HuH-7.5 (cell line): ENCODE results near the gene POU3F1.
A peak's percentile ranks its signal among the peaks of the same experiment; 100 is the strongest.

Experiments
- DNase-seq: peaks from one replicate; pipeline ENCODE4 v3.0.0; 2011; ENCODE audit warnings: low spot score

POU3F1 gene

DNA sequence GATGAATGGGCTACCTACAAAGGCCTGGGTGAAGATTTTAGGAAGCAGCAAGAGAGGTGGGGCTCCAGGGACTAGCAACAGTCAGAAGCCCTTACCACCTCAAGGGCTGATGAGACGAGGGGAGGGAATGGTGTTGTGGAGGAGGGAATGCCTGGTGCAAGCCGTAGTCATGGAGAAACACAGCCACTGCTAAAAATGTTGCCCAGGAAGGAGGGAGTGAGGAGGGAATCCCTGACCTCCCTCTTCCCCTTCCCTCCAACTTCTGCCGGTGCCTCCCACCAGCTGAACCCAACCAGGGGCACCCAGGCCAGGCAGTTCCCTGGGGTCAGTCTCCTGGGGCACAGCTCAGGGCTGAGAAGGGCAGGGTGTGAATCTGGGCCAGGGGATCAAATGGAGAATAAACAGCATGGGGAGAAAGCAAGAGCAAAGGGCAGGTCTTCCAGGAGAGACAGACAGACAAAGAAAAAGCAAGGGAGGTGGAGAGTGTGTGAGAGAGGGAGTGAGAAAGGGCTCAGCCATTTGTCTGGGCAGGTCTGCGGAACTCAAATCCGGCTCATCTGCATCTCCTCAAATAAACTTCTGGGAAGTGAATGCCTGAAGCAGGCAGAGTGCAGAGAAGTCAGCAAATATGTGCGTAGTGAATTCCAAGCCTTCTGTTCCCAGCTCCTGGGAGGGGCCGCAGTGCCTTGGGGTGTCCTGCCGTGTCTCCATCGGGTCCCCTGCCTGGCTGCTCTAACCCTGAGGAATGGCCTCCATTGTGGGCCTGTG lies 27.1 kb upstream of the POU3F1 start:
- no peak for DNase-seq

GRCh38 chr1:38072858-38073257 lies 26.3 kb upstream of the POU3F1 start:
- DNase-seq = no peak

- DNase-seq = peak; percentile 28
Measured at GRCh38 chr1:38071312-38072256, 25.0 kb upstream of the POU3F1 start.

GRCh38 chr1:38068980-38069340 lies 22.4 kb upstream of the POU3F1 start:
- no peak for DNase-seq

DNA sequence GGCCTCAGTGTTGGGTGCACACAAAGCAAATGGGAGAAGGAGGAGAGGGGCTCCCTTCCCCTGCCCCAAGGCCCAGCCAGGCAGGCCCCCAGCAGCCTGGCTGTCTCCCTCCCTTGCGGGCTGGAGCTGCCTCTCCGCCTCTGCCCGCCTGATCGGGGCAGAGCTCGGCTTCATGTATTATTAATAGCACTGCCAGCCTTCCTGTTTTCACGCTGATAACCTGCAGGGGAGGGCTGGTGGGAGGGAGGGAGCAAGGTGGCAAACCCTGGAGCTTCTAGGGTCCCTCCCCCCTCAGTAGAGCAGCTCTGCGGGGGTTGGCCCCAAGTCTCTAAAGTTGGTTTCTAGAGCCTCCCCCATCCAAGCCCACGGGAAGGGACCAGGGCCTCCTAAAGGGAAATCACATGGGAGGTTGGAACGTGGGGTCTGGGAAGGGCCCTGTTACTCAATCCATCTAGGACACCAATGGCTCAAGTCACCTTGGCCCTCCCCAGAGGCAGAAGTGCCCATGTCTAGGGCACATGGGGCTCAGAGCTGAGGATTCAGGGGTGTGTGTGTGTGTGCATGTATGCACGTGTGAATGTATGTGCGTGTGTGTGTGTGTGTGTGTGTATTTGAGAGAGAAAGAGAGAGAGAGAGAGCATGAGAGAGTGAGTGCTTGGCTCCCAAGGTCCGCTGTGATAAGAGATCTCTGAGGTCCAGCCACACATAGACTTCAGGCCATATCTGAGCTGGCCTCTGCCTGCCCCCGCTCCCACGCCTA lies 21.8 kb upstream of the POU3F1 start:
- no peak for DNase-seq

DNA sequence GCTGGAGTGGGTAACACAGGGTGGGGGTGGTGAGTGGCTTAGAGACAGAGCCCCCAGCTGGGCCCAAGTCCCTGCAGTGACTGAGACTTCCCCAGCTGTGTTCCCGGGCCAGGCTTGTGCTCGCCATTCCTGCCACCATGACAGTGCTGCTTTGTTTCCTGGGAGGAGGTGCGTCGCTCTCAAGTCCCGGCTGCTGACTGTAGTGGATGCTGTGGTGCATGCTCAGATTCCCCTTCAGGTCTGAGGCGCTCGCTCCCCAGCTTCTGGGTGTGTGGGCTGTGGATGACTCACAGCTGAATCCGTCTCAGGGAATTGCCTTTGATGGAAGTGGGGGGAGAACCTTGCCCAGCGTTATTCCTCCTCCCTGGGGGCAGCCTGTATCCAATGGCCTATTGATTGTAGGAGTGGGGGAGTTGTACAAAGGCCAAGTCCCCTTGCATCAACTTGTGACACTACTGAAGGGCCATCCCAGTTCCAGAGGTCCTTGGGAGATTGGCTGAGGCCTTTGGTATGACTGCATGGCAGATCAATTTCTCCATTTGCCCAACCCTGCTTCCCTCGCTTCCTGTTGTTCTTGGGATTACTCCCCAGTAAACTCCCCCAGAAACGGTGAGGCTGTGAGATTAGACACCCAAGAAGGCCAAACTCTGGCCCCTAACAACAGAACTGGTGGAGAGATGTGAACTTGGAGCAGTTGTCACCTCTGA lies 17.8 kb upstream of the POU3F1 start:
- DNase-seq = no peak

DNA sequence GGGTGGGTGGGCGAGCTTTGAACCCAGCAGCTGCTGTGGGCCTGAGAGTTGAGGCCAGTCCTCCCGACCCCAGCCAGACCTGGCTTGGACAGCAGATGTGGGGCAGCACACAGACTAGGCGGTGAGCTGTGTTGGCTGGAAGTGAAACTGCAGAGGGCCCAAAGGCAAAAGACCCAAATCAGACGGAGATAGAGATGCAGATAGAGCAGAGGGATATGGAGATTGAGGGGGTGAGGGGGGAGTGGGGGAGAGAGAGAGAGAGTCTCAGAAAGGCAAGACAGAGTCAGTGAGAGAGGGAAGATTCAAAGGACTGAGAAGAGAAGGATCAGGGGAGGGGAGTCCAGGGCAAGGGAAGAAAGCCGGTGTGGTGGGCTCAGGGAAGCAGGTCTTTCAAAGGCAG lies 17.0 kb upstream of the POU3F1 start:
- DNase-seq = no peak

- no peak for DNase-seq
Measured at GRCh38 chr1:38062361-38063288, 16.0 kb upstream of the POU3F1 start.

DNA sequence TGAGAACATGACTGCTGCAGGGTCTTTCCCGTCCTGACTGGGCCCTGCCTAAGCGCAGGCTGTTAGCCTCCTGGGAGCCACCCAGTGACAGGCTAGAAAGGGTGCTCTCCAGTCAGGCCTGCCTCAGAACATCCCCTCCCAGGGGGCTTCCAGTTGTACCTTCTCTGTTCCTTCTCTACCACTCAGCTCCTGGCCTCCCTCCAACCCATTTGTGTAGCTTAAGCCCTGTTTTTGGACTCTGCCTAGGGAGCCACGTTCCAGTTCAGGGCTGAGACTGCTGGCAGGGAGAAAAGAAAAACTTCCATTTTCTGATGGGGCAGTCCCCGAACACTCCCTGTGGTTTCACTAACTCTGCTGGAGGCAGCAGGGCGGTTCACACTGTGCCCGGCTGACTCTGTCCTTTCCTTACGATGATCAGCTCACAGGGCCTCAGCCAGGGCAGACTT lies 15.3 kb upstream of the POU3F1 start:
- no peak for DNase-seq

- DNase-seq = no peak
Measured at GRCh38 chr1:38061290-38061689, 14.7 kb upstream of the POU3F1 start.

DNA sequence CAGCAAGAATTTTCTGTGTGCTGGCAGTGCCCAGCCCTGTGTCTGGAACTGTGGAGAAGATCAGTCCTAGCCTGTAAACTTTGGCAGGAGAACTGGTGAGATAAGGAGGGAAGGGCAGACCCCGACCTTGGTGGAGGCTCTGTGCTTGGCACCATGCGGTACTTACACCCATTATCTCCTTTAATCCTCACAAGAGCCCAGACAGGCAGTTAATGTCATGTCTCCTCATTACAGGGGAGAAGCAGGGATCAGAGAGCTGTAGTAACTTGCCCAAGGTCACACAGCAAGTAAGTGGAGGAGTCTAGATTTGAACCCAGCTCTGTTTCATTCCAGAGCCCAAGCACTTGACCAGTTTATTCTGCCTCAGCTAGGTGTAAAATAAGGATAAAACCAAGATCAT lies 13.9 kb upstream of the POU3F1 start:
- no peak for DNase-seq

DNA sequence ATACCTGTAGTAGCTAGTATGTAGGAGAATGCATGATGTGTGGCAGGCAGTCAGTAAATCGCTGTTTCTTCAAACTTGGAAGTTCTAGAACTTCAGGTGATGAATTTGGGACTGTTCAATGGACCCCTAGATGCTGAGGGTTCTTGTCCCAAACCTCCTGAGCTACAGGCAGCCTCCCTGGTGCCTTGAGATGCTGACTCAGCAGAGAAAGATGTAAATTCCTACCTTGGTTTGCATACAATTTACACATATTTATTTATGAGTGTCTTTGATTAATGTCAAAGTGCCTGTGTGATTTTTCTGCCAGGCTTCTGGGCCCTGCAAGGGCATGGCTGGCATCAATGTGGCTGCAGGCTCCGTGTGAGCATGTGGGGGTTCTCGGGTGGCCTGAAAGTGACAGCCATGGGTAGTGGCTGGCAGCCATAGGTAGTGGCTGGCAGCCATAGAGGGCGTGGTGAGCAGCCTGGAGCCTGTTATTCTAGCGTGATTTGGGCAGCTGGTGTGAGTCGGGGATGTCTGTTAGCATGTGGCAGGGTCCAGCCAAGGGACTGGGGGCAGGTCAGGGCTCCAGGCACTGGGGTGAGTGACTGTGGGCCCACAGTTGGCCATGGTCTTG lies 13.2 kb upstream of the POU3F1 start:
- no peak for DNase-seq

DNA sequence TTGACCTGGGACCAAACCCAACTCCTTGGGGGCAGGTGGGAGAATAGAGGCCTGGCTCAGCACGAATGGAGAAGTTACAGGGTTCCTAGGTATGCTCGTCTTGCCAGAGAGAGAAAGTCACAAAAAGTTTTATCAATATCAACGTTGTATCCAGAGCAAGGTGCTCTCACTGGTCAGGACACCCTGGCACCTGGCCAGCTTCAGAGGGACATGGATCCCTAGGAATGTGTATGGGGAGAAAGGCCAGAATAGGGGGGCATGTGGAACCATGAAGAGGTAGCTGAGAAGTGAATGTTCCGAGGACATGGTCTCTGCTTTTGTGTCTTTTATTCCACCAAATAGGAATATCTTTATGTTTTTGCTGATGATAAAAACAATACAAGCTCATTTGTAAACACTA lies 9.4 kb upstream of the POU3F1 start:
- DNase-seq = no peak

DNA sequence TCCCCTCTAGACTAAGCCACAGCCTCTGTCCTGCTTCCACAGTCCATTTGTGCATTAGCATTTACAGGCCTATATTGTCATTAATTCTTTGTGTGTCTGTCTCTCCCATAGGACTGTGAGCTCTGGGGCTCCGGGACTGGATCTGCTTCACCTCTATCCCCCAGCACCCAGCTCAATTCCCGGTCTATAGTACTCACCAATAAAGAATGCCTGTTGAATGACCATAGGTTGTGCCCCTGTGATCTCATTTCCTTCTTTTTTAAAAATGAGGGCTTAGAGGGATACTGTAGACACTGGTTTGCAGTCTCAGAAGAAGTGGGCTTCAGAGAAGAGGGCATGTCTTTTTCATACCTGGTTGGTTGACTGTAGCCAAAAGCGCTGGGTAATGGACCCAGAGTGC lies 8.8 kb upstream of the POU3F1 start:
- no peak for DNase-seq

GRCh38 chr1:38053416-38054091 lies 7.0 kb upstream of the POU3F1 start:
- DNase-seq = no peak

DNA sequence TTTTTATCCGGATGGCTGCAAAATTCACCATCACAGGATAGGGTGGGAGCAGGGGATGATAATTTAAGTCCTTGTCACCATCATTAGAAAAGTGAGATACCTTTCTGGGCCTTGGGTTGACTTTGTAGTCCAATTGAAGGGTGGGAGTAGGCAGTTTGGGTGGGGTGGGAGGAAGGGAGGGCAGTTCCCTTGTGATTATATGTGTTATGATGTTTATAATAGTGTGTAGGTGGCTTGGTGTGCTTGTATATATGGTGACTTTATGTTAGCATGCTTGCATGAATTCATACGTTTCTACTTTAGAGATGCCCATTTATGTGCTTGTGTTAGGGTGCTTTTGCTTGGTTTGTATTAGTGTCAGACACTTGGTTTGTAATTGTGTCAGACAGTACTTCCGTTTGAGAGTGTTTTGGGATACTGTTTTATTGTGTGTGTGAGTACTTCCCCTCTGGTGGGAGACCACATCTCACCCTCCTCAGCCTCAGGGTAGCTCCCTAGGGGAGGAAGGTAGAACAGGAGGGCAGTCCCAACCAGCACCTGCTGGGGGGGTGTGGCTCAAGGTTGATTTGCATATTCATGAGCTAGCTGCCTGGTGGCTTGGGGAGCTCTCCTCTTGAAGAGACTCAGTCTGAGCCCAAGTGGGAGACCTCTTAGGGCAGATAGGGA lies 6.3 kb upstream of the POU3F1 start:
- no peak for DNase-seq

DNA sequence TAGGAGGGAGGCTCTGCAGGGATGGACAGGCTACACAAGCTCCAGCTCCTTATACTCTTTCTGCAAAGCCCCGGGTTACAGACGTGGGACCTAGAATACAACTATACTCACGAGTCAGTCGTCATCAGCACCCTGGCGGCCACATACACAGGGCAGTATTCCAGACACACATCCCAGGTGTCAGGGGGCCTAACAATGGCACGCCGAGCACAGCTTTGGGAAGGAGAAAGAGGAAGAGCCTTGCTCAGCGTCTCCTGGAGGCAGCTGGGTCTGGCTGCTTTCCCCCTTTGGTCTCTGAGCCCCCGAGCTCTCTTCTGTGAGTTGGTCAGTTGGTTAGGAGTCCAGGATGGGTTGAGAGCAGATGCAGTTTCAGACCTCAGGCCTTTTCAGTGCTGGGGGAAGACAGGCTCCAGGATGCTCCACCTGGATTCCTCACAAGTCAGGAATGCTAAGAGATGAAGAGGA lies 4.5 kb upstream of the POU3F1 start:
- no peak for DNase-seq

- DNase-seq = no peak
Measured at GRCh38 chr1:38050397-38051078, 3.9 kb upstream of the POU3F1 start.
